HepG2 (cell line): ENCODE data around the gene PDIA5. TPM values are rescaled to one million over a fixed set of nuclear protein-coding genes. Genes with fewer than 3 reads are reported as not detected.

ENCODE experiments used
- ARID2 ChIP-seq: sonication (generic); formaldehyde crosslinking; IDR thresholded peaks from 2 replicates; pipeline ENCODE4 v1.8.1; 2022; ENCODE audit warnings: mild to moderate bottlenecking, missing genetic modification reagents, borderline replicate concordance
- ELF3 ChIP-seq: IDR thresholded peaks from 2 replicates; pipeline ENCODE4 v1.6.1; 2016; ENCODE audit warnings: missing genetic modification reagents, missing compliant biosample characterization
- FOSL1 ChIP-seq: sonication (generic); formaldehyde crosslinking; IDR thresholded peaks from 2 replicates; pipeline ENCODE4 v1.9.0; 2021; ENCODE audit warnings: missing genetic modification reagents, borderline replicate concordance
- GATAD1 ChIP-seq: IDR thresholded peaks from 2 replicates; pipeline ENCODE4 v1.6.1; 2016; ENCODE audit warnings: missing genetic modification reagents, missing compliant biosample characterization
- GATAD2A ChIP-seq: IDR thresholded peaks from 2 replicates; pipeline ENCODE4 v1.6.1; 2016
- KLF6 ChIP-seq: IDR thresholded peaks from 2 replicates; pipeline ENCODE4 v1.8.0; 2016; ENCODE audit warnings: missing biosample characterization, missing genetic modification reagents
- SKI ChIP-seq: fragments of 450-650 bp; IDR thresholded peaks from one replicate; pipeline ENCODE4 v1.6.1; 2018; ENCODE audit warnings: mild to moderate bottlenecking; ENCODE audit not compliant: partially characterized antibody
- TMF1 ChIP-seq: sonication (generic); formaldehyde crosslinking; IDR thresholded peaks from 2 replicates; pipeline ENCODE4 v1.8.1; 2022; ENCODE audit warnings: low read depth, missing genetic modification reagents
- ZKSCAN5 ChIP-seq: sonication (generic); formaldehyde crosslinking; IDR thresholded peaks from 2 replicates; pipeline ENCODE4 v1.5.1; 2020; ENCODE audit warnings: mild to moderate bottlenecking, missing genetic modification reagents
- ZNF34 ChIP-seq: sonication (generic); formaldehyde crosslinking; IDR thresholded peaks from 2 replicates; pipeline ENCODE4 v1.4.0; 2020; ENCODE audit warnings: mild to moderate bottlenecking, missing genetic modification reagents, borderline replicate concordance
- ZNF615 ChIP-seq: sonication (generic); formaldehyde crosslinking; IDR thresholded peaks from 2 replicates; pipeline ENCODE4 v1.5.0; 2020; ENCODE audit warnings: mild to moderate bottlenecking, missing genetic modification reagents, borderline replicate concordance
- ZNF616 ChIP-seq: sonication (generic); formaldehyde crosslinking; IDR thresholded peaks from 2 replicates; pipeline ENCODE4 v1.5.0; 2020; ENCODE audit warnings: low read depth, mild to moderate bottlenecking, missing genetic modification reagents
- ZNF644 ChIP-seq: IDR thresholded peaks from 2 replicates; pipeline ENCODE4 v1.6.1; 2016; ENCODE audit warnings: low read depth
- ZNF775 ChIP-seq: sonication (generic); formaldehyde crosslinking; IDR thresholded peaks from 2 replicates; pipeline ENCODE4 v1.4.0; 2020; ENCODE audit warnings: missing genetic modification reagents, mild to moderate bottlenecking, moderate library complexity, borderline replicate concordance
- ZNF782 ChIP-seq: sonication (generic); formaldehyde crosslinking; IDR thresholded peaks from 2 replicates; pipeline ENCODE4 v1.4.0; 2020; ENCODE audit warnings: missing genetic modification reagents, mild to moderate bottlenecking, borderline replicate concordance
- ZSCAN25 ChIP-seq: sonication (generic); formaldehyde crosslinking; IDR thresholded peaks from 2 replicates; pipeline ENCODE4 v1.8.0; 2022; ENCODE audit warnings: mild to moderate bottlenecking, missing genetic modification reagents
- ZSCAN29 ChIP-seq: sonication (generic); formaldehyde crosslinking; conservative IDR thresholded peaks from 2 replicates; pipeline ENCODE4 v1.4.0; 2020; ENCODE audit warnings: mild to moderate bottlenecking, missing genetic modification reagents
- polyA plus RNA-seq, 8 experiments: library from polyadenylated mRNA; depleted of rRNA in 3 of 8; stranded (reverse) in 7 of 8; unstranded in 1 of 8; fragments of >200 nt; fragmentation: Illumina TruSeq in 4 of 8; extraction: Trizol in 4 of 8; gene quantifications; 2 replicates each; pipeline versions ENCODE4 v1.2.1 to v1.2.3, GENCODE V29; 2011 to 2016; ENCODE audit warnings: low read depth in 4 of 8, missing spikeins in 1 of 8, mixed read lengths in 1 of 8; ENCODE audit not compliant: insufficient read depth in 1 of 8
- total RNA-seq, 5 experiments: library from RNA; depleted of rRNA; stranded (reverse); fragments of >200 nt; fragmentation: Illumina TruSeq; extraction: Trizol; gene quantifications; 2 replicates each; pipeline ENCODE4 v1.2.3, GENCODE V29; 2016; ENCODE audit warnings: low read depth in 1 of 5
- TF ChIP-seq, protein P1 (sequence below): sonication (generic); formaldehyde crosslinking; IDR thresholded peaks from 2 replicates; pipeline ENCODE4 v1.5.1; 2020; ENCODE audit warnings: missing genetic modification reagents, mild to moderate bottlenecking, borderline replicate concordance
- TF ChIP-seq, protein P2 (sequence below): sonication (generic); formaldehyde crosslinking; IDR thresholded peaks from 2 replicates; pipeline ENCODE4 v1.5.1; 2020; ENCODE audit warnings: missing genetic modification reagents, mild to moderate bottlenecking, borderline replicate concordance
- TF ChIP-seq, protein P3 (sequence below): sonication (generic); formaldehyde crosslinking; IDR thresholded peaks from 2 replicates; pipeline ENCODE4 v1.4.0; 2020; ENCODE audit warnings: missing genetic modification reagents
- TF ChIP-seq, protein P4 (sequence below): sonication (generic); formaldehyde crosslinking; IDR thresholded peaks from 2 replicates; pipeline ENCODE4 v1.4.0; 2020; ENCODE audit warnings: missing genetic modification reagents; ENCODE audit errors: not compliant biosample characterization

Gene PDIA5
- total and polyA plus RNA-seq, 2 of the 13 experiments (the other 11 are each of a cell fraction or from before 2014, with no cell fraction given) = 51.3 to 74.3 TPM

DNA sequence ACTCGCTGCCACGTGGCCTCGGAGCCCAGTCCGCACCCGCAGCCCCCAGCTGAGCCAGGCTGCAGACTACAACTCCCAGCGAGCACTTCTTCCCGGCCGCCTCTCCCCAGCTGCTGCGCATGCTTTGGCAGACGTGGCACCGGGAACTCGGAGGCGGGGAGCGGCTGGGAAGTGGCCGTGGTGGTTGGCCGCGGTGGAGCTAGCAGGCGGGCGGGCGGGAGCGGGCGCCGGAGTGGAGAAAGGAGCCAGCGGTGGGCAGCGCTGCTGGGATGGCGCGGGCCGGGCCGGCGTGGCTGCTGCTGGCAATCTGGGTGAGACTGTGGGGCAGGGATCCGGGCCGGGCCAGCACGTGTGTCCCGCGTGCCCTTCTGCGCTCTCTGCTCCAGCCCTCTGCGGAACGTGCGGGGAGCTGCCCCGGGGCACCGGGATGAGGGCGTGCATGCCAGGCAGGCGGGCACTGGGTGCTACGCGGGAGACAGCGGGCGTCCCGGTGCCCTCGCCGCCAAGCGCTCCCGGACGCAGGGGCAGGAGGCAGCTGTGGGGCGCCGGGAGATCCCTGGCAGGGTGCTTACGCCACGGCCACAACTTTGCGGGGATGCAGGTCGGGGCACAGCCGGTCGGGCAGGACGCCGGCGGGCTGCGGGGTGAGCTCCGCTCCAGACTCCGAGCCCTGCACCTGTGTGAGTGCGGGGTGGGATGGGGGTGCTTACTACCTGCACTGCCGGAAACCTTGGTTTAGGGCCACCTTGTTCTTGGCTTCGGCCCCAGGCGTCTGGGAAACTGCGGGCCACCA is at the start of gene PDIA5 (continued):
- TF ChIP-seq ZSCAN29 (CRISPR knock-in tag) (peak; percentile 61; the same call in 1 of the 2 replicates), GATAD2A (CRISPR knock-in tag) (peak; percentile 65; the same call in 1 of the 2 replicates), GATAD1 (CRISPR knock-in tag) (peak; percentile 74), ZNF782 (CRISPR knock-in tag) (peak; percentile 92; the same call in 1 of the 2 replicates), ZNF616 (CRISPR knock-in tag) (peak; percentile 86; the same call in 1 of the 2 replicates), ZNF644 (CRISPR knock-in tag) (no peak), ZNF775 (CRISPR knock-in tag) (0 out of 2 replicates have a peak, but pooled peaks have one; percentile 55), ZKSCAN5 (CRISPR knock-in tag) (no peak), ZSCAN25 (no peak), ELF3 (CRISPR knock-in tag) (peak; percentile 69; the same call in 1 of the 2 replicates), ZNF615 (CRISPR knock-in tag) (no peak), TMF1 (CRISPR knock-in tag) (peak; percentile 40; the same call in 1 of the 2 replicates), SKI (no peak), KLF6 (peak; percentile 86), FOSL1 (CRISPR knock-in tag) (peak; percentile 31; the same call in 1 of the 2 replicates), ARID2 (CRISPR knock-in tag) (no peak), ZNF34 (CRISPR knock-in tag) (peak; percentile 99)
- TF ChIP-seq, protein P1, sequence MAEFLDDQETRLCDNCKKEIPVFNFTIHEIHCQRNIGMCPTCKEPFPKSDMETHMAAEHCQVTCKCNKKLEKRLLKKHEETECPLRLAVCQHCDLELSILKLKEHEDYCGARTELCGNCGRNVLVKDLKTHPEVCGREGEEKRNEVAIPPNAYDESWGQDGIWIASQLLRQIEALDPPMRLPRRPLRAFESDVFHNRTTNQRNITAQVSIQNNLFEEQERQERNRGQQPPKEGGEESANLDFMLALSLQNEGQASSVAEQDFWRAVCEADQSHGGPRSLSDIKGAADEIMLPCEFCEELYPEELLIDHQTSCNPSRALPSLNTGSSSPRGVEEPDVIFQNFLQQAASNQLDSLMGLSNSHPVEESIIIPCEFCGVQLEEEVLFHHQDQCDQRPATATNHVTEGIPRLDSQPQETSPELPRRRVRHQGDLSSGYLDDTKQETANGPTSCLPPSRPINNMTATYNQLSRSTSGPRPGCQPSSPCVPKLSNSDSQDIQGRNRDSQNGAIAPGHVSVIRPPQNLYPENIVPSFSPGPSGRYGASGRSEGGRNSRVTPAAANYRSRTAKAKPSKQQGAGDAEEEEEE = no peak
- TF ChIP-seq, protein P2, sequence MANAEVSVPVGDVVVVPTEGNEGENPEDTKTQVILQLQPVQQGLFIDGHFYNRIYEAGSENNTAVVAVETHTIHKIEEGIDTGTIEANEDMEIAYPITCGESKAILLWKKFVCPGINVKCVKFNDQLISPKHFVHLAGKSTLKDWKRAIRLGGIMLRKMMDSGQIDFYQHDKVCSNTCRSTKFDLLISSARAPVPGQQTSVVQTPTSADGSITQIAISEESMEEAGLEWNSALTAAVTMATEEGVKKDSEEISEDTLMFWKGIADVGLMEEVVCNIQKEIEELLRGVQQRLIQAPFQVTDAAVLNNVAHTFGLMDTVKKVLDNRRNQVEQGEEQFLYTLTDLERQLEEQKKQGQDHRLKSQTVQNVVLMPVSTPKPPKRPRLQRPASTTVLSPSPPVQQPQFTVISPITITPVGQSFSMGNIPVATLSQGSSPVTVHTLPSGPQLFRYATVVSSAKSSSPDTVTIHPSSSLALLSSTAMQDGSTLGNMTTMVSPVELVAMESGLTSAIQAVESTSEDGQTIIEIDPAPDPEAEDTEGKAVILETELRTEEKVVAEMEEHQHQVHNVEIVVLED (CRISPR knock-in tag) = peak; percentile 86
- TF ChIP-seq, protein P3, sequence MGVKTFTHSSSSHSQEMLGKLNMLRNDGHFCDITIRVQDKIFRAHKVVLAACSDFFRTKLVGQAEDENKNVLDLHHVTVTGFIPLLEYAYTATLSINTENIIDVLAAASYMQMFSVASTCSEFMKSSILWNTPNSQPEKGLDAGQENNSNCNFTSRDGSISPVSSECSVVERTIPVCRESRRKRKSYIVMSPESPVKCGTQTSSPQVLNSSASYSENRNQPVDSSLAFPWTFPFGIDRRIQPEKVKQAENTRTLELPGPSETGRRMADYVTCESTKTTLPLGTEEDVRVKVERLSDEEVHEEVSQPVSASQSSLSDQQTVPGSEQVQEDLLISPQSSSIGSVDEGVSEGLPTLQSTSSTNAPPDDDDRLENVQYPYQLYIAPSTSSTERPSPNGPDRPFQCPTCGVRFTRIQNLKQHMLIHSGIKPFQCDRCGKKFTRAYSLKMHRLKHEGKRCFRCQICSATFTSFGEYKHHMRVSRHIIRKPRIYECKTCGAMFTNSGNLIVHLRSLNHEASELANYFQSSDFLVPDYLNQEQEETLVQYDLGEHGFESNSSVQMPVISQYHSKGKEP (CRISPR knock-in tag) = 0 out of 2 replicates have a peak, but pooled peaks have one; percentile 63
- TF ChIP-seq, protein P4, sequence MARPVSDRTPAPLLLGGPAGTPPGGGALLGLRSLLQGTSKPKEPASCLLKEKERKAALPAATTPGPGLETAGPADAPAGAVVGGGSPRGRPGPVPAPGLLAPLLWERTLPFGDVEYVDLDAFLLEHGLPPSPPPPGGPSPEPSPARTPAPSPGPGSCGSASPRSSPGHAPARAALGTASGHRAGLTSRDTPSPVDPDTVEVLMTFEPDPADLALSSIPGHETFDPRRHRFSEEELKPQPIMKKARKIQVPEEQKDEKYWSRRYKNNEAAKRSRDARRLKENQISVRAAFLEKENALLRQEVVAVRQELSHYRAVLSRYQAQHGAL (CRISPR knock-in tag) = no peak
